ENCODE measurements around the gene TMEM179.
"Not testable (repeated sequence)": the region's sequence is repeated elsewhere in the genome, so short reads cannot be mapped to it uniquely, and the experiment has no call there.

Gene TMEM179

DNA sequence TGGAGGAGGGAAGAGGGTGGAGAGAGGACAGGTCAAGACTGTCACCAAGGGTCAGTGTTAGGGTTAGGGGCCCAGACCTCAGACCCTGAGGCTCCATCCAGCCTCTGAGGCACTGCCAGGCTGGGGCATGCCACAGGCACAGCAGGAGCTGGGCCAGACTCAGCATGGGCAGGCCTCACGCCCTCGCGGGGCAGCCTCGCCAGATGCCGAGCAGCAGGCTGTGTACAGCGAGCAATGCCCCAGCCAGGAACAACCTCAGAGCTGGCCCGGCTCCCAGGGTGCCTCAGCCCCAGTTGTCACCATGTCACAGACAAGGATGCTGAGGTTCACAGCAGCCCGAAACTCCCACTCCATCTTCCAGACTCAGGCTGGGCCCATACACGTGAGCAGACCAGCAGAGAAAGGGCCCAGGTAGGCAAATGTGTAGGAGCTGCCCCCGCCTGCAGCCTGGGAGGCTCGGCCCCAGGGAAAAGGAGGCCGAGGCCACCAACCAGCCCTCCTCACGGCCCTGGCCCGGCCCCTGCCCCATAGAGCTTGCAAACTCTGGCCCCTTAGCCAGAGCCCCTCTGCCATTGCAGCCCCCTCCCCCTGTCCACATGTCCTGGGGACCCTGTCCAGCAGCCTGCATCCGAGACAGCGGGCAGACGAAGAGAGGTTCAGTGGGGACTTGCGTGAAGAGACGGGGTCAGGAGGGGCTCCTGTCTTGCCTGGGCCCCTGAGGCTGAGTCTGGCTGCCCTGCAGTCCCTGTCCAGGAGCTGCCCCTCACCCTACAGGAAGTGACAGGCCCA, 17.5 kb downstream of the TMEM179 start:
- no peak for DNase-seq (ENCODE audit: low spot score)

DNA sequence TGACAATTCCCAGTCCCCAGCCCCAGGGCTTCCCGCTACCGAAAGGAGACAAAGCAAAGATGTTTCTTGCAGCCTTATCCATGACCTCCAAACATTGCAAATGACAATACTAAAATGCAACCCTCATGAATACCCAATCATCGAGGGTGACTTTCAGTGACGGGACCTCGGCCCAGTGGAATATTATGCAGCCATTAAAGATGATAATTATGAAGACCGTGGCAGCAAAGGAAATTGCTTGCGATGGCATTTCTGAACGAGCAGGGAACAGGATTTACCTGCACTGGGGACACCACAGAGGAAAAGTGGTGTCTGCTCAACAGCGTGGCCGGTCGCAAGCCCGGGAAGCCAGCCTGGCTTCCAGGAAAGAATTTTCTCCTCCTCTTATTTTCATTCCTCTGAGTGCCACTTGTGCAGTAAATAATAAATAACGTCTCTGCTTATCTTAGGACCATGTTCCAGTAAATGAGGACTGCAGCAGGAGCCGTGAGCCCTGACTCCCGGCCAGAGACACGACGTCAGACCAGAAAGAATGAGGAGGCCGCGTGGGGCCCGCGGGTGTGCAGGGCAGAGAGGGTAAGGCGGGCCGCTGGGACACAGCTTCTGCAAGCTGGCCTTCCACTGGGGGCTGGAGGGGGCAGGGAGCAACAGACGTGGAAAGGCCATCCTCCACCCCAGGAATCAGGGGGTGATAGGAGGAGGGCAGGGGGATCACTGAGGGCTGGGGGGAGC, 18.4 kb downstream of the TMEM179 start:
- DNase-seq (ENCODE audit: low spot score), result no peak

DNA sequence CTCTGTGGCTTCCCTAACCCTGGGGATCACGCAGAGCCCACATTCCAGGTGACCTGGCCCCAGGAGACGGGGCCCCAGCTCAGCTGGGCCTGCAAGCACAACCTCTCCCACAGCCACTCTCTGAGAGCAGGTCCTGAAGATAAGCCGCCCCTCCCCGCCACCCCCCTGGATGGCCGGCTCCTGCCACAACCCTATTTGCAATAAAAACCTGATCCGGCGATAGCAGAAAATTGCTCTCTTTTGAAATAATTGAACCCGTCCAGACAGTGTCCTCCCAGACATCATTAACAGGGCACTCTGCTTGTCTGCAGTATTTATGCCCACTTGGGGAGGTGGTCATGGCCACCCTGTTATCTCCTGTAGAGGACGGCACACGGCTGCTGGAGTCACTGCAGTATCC, 20.0 kb downstream of the TMEM179 start:
- no peak for DNase-seq (ENCODE audit: low spot score)

DNA sequence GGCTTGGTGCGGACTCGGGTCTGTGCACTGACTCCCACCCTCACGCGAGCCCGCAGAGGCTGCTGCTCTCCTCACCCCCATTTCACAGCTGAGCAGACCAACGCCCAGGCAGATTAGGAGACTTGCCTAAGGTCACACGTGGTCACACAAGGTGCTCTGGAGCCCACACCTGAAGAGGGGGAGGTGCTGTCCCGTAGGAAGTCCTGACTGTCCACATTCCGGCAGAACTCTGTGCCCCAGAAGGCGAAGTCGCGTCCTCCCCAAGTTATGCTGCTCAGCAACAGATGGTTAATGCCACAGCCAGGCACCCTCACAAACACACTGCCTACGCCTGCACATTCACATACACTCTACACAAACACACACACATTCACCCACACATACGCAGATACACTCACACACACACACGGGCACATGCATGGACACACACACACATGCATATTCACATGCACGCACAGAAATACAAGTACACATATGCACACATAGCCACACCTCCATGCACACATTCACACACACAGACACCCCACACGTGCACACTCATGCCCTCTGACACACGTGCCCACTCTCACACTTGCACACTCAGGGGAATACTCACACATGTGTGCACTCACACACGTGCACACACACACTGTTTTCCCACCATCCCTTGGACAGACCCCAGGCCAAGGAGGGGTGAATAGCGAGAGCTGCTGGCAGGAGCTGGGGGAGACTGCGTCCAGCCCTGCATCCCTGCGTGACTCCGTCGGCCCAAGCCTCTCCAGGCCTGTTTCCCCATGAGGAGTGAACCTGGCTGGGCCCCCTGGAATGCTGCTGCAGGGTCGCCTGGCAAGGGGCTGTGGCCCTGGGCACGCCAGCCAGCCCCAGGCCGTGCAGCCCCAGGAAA, 20.9 kb downstream of the TMEM179 start:
- DNase-seq (ENCODE audit: low spot score), result no peak

DNA sequence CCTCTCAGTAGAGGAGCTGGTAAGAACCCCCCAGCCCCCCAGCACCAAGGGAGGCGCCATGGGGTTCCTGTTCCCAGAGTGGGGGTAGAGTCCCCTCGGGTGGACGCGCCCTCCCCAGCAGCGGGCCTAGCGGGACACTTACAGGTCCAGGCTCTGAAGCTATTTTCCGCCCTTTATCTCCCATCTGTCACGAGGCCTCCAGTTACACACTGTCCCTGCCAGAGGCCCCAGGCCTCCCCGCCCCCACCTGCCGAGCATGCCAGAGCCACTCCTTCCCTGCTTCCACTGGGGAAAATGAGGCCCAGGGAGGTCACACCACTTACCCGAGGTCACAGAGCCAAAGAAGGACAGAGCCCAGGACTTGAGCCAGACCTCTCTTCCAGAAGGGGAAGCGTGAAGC, 21.9 kb downstream of the TMEM179 start:
- DNase-seq (ENCODE audit: low spot score), result no peak

DNA sequence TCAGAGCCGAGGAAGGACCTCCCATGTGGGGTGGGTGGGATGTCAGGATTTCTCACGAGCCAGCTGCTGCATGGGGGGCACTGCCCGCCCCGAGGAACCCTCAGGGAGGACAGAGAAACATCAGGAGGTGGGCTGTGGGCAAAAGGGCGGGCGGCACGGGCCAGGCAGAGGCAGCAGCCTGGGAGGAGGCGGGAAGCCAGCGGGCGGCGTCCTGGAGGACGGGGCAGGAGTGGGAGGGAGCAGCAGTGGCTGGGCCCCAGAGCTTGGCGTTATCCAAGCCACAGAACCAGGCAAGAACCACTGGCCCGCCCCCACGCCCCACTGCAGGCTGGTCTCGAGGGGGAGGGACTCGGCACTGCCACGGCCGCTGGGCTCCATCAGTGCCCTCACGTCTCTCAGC, 22.6 kb downstream of the TMEM179 start:
- DNase-seq (ENCODE audit: low spot score), result no peak

DNA sequence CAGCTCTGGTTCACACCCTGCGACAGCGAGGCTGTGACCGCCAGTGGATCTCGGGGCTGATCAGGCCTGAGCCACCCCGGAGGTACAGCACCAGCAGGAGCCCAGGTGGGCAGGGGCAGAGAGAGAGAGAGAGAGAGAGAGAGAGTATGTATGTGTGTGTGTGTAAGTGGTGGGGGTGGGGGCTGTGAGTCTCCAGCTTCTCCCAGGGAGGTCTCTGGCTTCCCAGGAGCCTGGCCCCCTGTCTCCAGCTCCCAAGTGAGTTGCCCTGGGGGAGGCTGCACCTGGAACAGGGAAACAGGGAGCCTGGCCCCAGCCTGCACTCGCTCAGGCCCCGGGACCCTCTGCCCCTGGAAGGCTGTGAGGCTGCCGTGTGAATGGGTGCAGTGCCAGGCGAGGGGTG, 23.1 kb downstream of the TMEM179 start:
- DNase-seq (ENCODE audit: low spot score), result no peak

DNA sequence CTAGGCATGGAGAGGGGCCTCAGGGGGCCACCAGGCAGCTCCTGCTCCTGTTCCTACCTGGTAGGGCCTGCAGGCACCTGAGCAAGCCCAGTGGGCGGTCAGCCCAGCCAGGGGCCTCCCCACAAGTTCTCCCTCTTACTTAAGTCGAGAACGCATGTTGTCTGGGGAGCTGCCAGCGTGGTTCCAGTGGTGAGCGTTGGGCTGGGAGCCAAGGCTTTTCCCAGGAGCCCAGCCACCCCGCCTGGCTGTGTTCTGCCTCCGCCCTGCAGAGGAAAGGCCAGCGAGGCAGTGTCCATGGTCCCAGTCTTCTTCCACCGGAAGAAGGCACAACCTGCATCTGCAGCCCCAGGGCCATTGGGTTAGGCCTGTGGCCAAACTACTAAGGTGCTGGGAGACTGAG, 23.6 kb downstream of the TMEM179 start:
- DNase-seq (ENCODE audit: low spot score), result no peak

DNA sequence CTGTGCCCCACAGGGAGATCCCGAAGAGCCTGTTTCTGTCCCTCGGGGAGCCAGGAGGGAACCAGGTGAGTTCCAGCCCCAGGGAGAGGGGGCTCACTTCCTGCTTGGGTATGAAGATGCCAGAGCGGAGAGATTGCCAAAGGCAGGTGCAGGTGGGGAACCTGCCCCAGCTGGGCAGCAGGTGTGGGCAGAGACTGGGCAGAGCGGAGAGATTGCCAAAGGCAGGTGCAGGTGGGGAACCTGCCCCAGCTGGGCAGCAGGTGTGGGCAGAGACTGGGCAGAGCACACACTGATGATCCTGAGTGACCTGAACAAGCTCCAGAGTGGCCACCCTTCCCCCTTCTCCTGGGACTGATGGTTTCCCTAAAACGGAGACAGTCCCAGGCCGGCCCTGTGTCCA, 24.6 kb downstream of the TMEM179 start:
- not testable (repeated sequence) for DNase-seq (ENCODE audit: low spot score)

DNA sequence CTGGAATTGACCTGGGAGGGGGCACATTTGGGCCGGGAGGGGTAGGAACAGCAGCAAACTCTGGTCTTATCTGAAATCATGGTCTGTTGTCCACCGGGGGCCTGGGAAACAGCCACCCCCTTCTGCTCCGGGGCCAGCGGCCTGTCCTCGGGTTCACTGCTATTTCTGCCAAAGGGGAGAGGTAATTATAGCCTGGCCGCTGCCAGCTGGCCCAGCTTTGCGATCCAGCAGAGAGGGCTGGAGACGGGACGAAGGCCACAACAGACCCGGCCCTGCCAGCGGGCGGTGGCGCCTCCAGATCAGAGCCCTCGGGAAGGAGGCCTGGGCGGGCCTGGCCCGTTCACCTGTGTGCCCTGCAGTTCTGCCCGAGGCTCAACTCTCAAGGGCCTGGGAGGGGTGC, 25.1 kb downstream of the TMEM179 start, which contains the start of gene C14orf180:
TSS of gene C14orf180 (plus strand) at position 258 of the 400 bp plus-strand sequence. CDS start 6,667 bp downstream, outside the sequence.
- DNase-seq (ENCODE audit: low spot score), result no peak

DNA sequence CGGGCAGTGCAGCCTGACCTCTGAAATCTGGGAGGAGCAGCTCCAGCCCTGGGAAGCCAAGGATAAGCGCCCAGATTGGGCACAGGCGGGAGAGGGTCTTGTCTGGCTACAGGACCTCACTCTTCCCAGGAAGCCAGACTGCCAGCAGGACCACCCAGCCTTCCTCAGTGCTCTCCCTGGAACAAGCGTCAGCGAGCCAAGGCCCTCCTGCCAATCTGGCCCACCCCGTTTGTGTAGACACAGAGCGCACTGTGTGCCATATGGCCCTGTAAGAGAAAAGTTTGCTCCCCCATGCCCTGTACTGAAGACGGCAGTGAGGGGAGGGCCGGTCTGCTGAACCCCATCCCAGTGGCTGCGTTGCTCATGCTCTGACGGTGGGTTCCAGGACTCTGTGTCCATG, 26.3 kb downstream of the TMEM179 start:
- DNase-seq (ENCODE audit: low spot score), result no peak

DNA sequence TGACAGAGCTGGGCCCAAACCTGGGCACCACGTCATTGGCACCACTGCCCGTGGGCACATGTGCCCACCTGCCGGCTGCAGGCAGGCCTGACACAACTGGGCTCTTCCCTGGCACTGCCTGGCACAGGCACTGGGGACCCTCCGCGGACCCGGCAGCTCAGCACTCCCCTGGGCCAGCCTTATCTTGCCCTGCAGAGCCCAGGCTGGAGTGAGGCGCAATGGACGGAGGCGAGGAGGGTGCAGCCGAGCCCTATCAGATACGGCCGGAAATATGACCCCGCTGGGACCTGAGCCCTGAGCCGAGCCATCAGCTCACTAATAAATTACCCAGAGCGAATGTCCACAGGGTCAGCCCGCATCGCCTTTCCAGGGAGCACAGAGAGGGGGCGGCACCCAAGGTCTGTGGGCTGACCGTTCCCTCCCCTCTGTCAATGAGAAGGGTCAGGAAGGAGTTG, 26.7 kb downstream of the TMEM179 start:
- DNase-seq (ENCODE audit: low spot score), result no peak

DNA sequence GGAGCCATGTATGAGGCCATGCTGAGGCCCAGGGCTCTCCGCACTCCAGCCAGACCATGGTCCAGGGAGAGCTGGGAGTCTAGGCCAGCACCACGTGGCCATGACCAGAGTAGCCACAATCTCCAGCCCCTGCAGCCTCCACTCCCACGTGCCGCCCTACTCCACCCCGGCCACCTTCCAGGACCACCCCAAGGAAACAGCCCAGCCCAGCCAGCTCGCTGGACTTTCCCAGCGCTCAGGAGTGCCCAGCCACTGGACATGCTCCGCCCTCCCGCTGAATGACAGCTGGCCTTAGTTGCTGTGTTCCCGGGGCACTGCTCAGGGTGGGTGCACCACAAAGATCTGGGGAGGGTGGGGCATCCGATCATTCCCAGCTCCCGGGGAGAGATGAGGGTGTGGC, 27.1 kb downstream of the TMEM179 start:
- DNase-seq (ENCODE audit: low spot score), result peak; percentile 28

DNA sequence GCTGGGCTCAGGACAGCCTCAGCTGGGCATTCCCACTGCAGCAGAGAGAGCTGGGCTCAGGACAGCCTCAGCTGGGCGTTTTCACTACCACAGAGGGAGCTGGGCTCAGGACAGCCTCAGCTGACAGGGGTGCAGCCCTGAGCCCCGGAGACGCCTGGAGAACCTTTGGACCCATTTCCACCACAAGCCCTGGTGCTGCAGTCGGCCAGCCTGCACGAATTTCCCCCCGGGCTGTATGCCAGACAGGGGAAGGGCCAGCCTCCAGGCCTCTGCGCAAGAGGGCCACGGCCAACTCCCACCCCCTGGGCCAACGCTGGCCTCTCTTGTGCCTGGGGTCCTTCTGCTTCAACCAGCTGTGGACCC, 27.6 kb downstream of the TMEM179 start:
- DNase-seq (ENCODE audit: low spot score), result peak; percentile 51

DNA sequence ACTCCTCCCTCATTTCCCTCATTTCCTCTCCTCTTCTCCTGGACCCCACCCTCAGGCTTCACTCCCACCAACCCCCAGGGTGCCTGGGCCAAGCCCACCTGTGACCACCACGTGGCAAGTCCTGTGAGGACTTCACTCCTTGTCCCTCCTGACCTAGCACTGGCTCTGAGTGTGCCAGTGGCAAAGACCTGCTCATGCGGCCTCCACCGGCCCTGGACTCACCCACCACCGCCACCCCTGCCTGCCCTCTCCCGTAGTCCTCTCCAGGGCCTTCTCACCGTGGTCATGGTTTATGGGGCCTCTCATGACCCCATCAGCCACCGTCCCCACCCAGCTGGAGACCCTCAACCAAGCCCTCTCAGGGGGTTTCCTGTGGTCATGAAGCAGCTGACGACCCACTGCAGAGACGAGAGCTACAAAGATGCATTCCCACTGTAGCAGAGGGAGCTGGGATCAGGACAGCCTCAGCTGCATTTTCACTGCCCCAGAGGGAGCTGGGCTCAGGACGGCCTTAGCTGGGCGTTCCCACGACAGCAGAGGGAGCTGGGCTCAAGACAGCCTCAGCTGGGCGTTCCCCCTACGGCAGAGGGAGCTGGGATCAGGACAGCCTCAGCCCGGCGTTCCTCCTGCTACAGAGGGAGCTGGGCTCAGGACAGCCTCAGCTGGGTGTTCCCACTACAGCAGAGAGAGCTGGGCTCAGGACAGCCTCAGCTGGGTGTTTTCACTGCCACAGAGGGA, 28.2 kb downstream of the TMEM179 start:
- DNase-seq (ENCODE audit: low spot score), result no peak

DNA sequence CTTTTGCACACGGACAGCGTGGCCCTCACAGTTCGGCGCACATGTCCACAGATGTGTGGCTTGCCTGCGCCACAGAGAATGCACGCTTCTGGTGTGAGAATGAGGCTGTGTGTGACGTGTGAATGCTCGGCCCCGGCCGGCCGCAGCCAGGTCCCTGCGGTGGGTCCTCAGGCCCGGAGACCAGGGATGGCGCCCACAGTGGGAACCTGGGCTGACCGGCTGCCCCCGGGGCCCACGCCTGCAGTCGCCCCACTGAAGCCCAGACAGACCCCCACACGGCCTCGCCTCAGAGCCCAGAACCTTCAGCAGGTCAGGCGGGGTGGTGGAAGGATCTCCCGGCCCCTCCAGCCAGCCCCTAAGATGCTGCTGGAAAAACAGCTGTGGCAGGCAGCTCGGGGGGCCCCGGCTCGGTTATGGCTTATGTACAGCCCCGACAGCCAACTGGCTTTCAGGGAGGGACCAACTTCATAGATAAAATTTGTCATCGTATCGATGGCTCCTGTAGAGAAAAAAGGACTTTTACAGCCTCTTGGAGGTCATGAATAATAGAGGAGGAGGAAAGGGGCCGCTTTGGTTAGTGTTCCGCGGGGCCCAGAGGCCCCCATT, 29.5 kb downstream of the TMEM179 start:
- no peak for DNase-seq (ENCODE audit: low spot score)

DNA sequence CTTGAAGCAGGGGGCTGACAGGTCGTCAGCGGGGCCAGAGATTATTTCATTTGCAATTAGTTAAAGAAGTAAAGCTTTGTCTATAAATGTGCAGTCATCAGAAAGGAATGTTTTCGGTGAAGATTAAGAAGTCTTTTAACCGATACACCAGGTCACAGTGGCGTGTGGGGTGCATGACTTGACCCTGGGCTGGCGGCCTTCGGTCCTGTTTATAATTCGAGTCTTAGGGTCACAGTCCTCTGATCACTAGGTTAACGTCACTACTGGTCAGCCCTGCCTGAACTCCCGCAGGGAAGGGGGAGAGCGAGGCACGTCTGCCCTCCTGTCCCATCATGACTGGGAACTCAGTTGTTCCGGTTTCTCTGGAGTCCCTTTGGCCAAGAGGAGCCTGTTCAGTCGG, 30.0 kb downstream of the TMEM179 start:
- DNase-seq (ENCODE audit: low spot score), result no peak

DNA sequence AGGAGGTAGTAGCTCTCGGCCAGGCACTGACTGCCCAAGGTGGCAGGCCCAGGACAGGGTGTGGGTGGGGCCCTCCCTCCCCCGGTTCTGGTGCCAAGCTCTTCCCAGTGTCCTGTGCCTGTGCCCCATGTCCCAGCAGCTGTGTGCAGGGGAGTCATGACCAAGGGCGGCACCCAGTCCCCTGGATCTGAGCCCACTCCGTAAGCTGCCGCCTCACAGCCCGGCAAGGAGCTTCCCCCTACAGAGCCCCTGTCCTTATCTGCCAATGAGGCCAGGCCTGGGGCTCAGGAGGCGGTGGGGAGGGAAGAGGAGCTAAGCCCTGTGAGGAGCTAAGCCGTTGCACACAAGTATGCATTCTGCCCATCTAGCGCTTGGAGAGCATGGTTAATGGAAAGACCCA, 30.6 kb downstream of the TMEM179 start:
- no peak for DNase-seq (ENCODE audit: low spot score)

DNA sequence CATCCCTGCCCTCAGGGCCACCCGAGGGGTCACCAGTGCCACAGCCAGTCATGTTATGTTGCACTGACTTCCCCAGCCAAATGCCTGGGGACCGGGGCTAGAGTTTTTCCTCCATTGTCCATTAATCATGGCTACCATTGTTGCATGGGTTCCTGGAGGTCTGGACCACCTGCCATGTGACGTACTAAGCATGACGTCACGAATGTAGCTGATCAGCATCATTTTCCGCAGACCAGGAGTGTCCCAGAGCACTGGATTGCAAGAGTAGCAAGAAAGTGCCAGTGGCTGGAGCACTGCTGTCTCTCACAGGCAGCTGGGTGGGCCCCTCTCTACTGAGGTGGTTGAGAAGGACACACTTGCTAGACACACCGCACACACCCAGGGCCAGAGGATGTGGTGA, 31.9 kb downstream of the TMEM179 start:
- no peak for DNase-seq (ENCODE audit: low spot score)

DNA sequence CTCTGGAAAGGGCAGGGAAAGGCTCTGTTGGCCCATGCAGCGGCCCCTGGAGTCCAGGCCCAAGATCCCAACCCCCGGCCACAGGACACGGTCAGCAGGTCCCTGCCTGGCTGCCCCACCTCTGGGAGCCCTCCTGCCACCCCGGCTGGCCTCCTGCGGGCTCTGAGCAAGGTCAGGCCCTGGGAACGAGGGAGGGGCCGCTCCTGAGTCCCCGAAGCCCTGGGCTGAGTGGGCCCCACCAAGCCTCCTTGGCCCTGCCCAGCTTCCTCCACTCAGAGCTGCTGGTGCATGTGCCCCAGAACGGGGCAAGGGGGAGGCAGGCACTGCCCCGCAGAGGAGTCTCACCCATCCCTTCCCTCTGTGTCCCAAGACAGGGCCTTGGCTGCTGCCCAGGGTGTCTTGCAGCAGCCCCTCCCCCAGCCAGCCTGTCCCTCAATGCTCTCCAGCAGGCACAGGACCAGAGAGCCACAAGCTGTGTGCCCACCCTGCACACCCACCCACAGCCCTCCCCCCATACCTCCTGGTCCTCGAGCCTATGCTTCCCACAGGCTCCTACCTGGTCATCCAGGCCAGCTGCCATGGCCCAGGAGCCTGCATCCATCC, 32.4 kb downstream of the TMEM179 start:
- no peak for DNase-seq (ENCODE audit: low spot score)

DNA sequence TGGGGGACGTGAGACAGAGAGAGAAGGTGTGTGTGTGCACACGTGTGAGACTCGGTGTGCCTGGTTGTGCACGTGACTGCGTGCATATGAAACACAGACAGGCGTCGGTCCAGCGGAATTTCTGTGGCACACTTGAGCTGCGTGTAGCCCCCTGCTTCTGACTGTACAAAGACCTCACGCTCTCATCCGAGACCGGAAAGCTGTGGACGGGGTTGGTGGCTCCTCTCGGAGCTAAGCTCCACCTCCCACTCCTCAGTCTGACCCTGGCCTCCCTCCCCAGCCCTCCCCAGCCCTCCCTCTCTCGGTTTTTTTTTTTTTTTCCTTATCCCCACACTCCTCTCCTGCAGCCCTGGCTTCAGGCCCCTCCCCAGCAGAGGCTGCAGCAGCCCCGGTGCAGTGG, 33.3 kb downstream of the TMEM179 start:
- no peak for DNase-seq (ENCODE audit: low spot score)

Measured in SW480 (cell line).